BJ (cell line): ENCODE measurements around the gene RIMS1. TPM values are rescaled to one million over a fixed set of nuclear protein-coding genes. Genes with fewer than 3 reads are reported as not detected.

Source experiments
- CTCF ChIA-PET: fragments of 350-600 bp; formaldehyde crosslinking; extraction: SDS; loops from one replicate; lab custom pipeline; 2021; ENCODE audit warnings: antibody characterized with exemption, inconsistent platforms; lab: Yijun Ruan, JAX
- POLR2A ChIA-PET: fragments of 300-600 bp; sonication (Branson Sonifier 250); formaldehyde crosslinking; extraction: SDS; loops from one replicate; lab custom pipeline; 2021; ENCODE audit warnings: antibody characterized with exemption; lab: Charles Lee
- DNase-seq: peaks from one replicate; pipeline ENCODE4 v3.0.0-alpha.2; 2011; ENCODE audit warnings: low read depth
- H3K27me3 ChIP-seq: 2 replicates; pipeline ENCODE4 v1.6.0; 2011; ENCODE audit warnings: low read length; ENCODE audit not compliant: control insufficient read depth, insufficient read depth
- H3K36me3 ChIP-seq: 2 replicates; pipeline ENCODE4 v1.5.1; 2011; ENCODE audit warnings: low read length; ENCODE audit not compliant: control insufficient read depth, insufficient read depth
- H3K4me3 ChIP-seq: 2 replicates; pipeline ENCODE4 v1.5.1; 2011; ENCODE audit warnings: low read depth, mild to moderate bottlenecking, control low read depth, low read length
- CTCF ChIP-seq: IDR thresholded peaks from 2 replicates; pipeline ENCODE4 v1.5.1; 2011; ENCODE audit warnings: low read depth, mild to moderate bottlenecking, control low read depth, inconsistent platforms, low read length, moderate library complexity; ENCODE audit not compliant: insufficient read depth
- polyA plus RNA-seq: library from polyadenylated mRNA; depleted of rRNA; stranded (reverse); fragments of >200 nt; gene quantifications from 2 replicates; pipeline ENCODE4 v1.2.3, GENCODE V29; 2011

The RIMS1 gene
- polyA plus RNA-seq, 1 experiment: 0.28 TPM

GRCh38 chr6:72287801-72288200 is 401.5 kb downstream of the RIMS1 start:
- Histone ChIP-seq H3K27me3 (no peaks in the 10 kb centered on the region), H3K36me3 (no peaks in the 10 kb centered on the region), H3K4me3 (no peak overlapping the region)
- no peak for DNase-seq
- no peak for TF ChIP-seq CTCF
- ChIA-PET CTCF (interaction anchor here (0.7 to 0.9 kb wide), 2 partner anchors 23 to 37 kb away, joined by 3 read pairs; no protein-coding TSS in a partner anchor), POLR2A (no interaction called here)

- no peak for DNase-seq
- Histone ChIP-seq H3K27me3 (no peaks in the 10 kb centered on the region), H3K4me3 (no peak overlapping the region), H3K36me3 (no peaks in the 10 kb centered on the region)
- ChIA-PET POLR2A (no interaction called here), CTCF (interaction anchor here (0.9 kb wide), 1 partner anchor 37 kb away, joined by 3 read pairs; no protein-coding TSS in a partner anchor)
- TF ChIP-seq CTCF: no peak
These were observed 402.2 kb downstream of the RIMS1 start for GRCh38 chr6:72288592-72288991.

GRCh38 chr6:72290620-72291019 is 404.3 kb downstream of the RIMS1 start:
- DNase-seq: no peak
- ChIA-PET CTCF (no interaction called here), POLR2A (no interaction called here)
- no peak for TF ChIP-seq CTCF
- no peak overlapping the region for H3K4me3 ChIP-seq
- H3K36me3 ChIP-seq: no peaks in the 10 kb centered on the region
- no peaks in the 10 kb centered on the region for H3K27me3 ChIP-seq

- Histone ChIP-seq H3K36me3 (no peaks in the 10 kb centered on the region), H3K4me3 (no peak overlapping the region), H3K27me3 (no peaks in the 10 kb centered on the region)
- POLR2A ChIA-PET: no interaction called here
- CTCF ChIA-PET: no interaction called here
- no peak for DNase-seq
- no peak for TF ChIP-seq CTCF
These were observed 410.0 kb downstream of the RIMS1 start for GRCh38 chr6:72296375-72296774.

- Histone ChIP-seq H3K27me3 (no peaks in the 10 kb centered on the region), H3K4me3 (no peak overlapping the region), H3K36me3 (no peaks in the 10 kb centered on the region)
- POLR2A ChIA-PET: no interaction called here
- CTCF ChIA-PET: interaction anchor here (1.0 kb wide), 1 partner anchor 25 kb away, joined by 4 read pairs; no protein-coding TSS in a partner anchor
- no peak for DNase-seq
- no peak for TF ChIP-seq CTCF
These were observed 419.6 kb downstream of the RIMS1 start for GRCh38 chr6:72305971-72306370.
